ENCODE data around the gene VPREB3. TPM values are rescaled to one million over a fixed set of nuclear protein-coding genes. Genes with fewer than 3 reads are reported as not detected.

VPREB3 gene
- total RNA-seq, 1 experiment from 2014 or later: 2.4 TPM

DNA sequence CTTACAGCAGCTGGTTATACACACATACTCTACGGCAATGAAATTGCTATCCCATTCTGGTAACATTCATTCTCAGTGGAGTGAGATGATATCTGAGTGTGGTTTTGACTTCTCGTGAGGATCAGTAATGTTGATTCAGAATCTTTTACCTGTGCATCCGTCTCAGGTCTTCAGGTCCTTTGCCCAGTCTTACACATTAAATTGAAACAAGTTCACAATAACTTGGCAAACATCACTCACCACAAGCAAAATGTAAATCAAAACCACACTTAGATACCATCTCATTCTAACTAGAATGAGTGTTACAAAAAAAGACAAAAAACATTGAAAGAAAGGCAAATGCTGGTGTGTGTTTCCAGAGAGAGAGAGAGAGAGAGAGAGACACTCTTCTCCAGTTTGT lies 49.4 kb downstream of the VPREB3 start:
- Histone ChIP-seq H2AFZ (ENCODE audit: low read depth, low read length, poor library complexity, severe bottlenecking) (no peak overlapping the region), H3K4me1 (ENCODE audit: control insufficient read depth in 1 of 2, insufficient read depth in 2 of 2, low read length in 2 of 2) (no peaks in the 10 kb centered on the region), H3K79me2 (ENCODE audit: insufficient read depth, low read length) (peaks cover 50% of the 10 kb centered on the region), H3K9ac (ENCODE audit: low read length) (no peak overlapping the region), H4K20me1 (ENCODE audit: insufficient read depth) (0 out of 2 replicates have a peak, but pooled peaks cover 3% of the 10 kb centered on the region), H3K27ac (ENCODE audit: low read depth, low read length) (no peak overlapping the region), H3K27me3 (ENCODE audit: insufficient read depth, low read length) (no peaks in the 10 kb centered on the region), H3K4me3 (replicated peaks in 1 of 2; ENCODE audit: low read depth in 1 of 2, low read length in 2 of 2) (no peak overlapping the region), H3K9me2 (ENCODE audit: insufficient read depth) (no peaks in the 10 kb centered on the region), H3K36me3 (ENCODE audit: control insufficient read depth in 1 of 2, insufficient read depth in 2 of 2, low read length in 2 of 2) (peaks cover 48 to 51% of the 10 kb centered on the region in 2 experiments; a peak in 3 of 4 replicates), H3K4me2 (ENCODE audit: low read length) (no peak overlapping the region), H3K9me3 (ENCODE audit: control insufficient read depth in 1 of 2, insufficient read depth in 1 of 2, low read depth in 1 of 2, low read length in 2 of 2) (no peaks in the 10 kb centered on the region)
- intact Hi-C loops (cut with micrococcal nuclease): no loop called here
- ChIA-PET POLR2A (no interaction called here), CTCF (no interaction called here), RAD21 (ENCODE audit: low non-redundant PET in 1 of 2, low total read pairs in 2 of 2, uncharacterized antibody in 2 of 2, unreplicated experiment in 2 of 2) (no interaction called here)
- no peak for DNase-seq (ENCODE audit: low read depth, low spot score)
- TF ChIP-seq EZH2phosphoT487 (IDR thresholded peaks at IDR 0.05; ENCODE audit: borderline replicate concordance) (no peak), ZNF274 (IDR thresholded peaks at IDR 0.05; ENCODE audit: low read depth, low read length) (no peak), CBX3 (IDR thresholded peaks at IDR 0.05; ENCODE audit: low read depth) (no peak), EZH2 (IDR thresholded peaks at IDR 0.05) (no peak), ELF1 (IDR thresholded peaks at IDR 0.05; ENCODE audit: borderline replicate concordance, low read depth) (no peak)
- TF ChIP-seq, protein P1, sequence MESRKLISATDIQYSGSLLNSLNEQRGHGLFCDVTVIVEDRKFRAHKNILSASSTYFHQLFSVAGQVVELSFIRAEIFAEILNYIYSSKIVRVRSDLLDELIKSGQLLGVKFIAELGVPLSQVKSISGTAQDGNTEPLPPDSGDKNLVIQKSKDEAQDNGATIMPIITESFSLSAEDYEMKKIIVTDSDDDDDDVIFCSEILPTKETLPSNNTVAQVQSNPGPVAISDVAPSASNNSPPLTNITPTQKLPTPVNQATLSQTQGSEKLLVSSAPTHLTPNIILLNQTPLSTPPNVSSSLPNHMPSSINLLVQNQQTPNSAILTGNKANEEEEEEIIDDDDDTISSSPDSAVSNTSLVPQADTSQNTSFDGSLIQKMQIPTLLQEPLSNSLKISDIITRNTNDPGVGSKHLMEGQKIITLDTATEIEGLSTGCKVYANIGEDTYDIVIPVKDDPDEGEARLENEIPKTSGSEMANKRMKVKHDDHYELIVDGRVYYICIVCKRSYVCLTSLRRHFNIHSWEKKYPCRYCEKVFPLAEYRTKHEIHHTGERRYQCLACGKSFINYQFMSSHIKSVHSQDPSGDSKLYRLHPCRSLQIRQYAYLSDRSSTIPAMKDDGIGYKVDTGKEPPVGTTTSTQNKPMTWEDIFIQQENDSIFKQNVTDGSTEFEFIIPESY (IDR thresholded peaks at IDR 0.05; ENCODE audit: extremely low read depth, insufficient replicate concordance, low read length): no peak
- BruUV-seq (replicated peaks): no TSS peak
- no peak for ATAC-seq

DNA sequence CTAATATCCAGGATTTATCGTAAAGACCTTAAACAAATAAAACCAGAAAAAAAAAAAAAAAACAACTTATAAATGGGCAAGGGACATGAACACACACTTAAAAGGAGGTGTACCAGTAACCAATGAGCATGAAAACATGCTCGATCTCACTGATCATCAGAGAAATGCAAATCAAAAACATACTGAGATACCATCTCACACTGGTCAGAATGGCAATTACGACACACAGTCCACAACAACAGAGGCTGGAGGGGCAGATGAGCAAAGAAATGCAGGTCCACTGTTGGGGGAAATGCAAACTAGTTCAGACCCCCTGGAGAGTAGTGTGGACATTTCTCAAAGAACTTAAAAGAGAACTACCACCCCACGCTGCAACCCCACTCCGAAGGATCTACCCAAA lies 50.2 kb downstream of the VPREB3 start:
- BruUV-seq (replicated peaks): no TSS peak
- TF ChIP-seq CBX3 (IDR thresholded peaks at IDR 0.05; ENCODE audit: low read depth): no peak
- no peak for TF ChIP-seq ZFX (IDR thresholded peaks at IDR 0.05)
- TF ChIP-seq, protein P2, sequence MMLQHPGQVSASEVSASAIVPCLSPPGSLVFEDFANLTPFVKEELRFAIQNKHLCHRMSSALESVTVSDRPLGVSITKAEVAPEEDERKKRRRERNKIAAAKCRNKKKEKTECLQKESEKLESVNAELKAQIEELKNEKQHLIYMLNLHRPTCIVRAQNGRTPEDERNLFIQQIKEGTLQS (IDR thresholded peaks at IDR 0.05): no peak
- TF ChIP-seq ZNF274 (IDR thresholded peaks at IDR 0.05; ENCODE audit: low read depth, low read length): no peak
- TF ChIP-seq, protein P3, sequence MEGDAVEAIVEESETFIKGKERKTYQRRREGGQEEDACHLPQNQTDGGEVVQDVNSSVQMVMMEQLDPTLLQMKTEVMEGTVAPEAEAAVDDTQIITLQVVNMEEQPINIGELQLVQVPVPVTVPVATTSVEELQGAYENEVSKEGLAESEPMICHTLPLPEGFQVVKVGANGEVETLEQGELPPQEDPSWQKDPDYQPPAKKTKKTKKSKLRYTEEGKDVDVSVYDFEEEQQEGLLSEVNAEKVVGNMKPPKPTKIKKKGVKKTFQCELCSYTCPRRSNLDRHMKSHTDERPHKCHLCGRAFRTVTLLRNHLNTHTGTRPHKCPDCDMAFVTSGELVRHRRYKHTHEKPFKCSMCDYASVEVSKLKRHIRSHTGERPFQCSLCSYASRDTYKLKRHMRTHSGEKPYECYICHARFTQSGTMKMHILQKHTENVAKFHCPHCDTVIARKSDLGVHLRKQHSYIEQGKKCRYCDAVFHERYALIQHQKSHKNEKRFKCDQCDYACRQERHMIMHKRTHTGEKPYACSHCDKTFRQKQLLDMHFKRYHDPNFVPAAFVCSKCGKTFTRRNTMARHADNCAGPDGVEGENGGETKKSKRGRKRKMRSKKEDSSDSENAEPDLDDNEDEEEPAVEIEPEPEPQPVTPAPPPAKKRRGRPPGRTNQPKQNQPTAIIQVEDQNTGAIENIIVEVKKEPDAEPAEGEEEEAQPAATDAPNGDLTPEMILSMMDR (IDR thresholded peaks at IDR 0.05 in 2 of 3, conservative IDR thresholded peaks at IDR 0.05 in 1 of 3; ENCODE audit: borderline replicate concordance in 1 of 3, insufficient read depth in 1 of 3, low read depth in 2 of 3, low read length in 2 of 3): no peak
- TF ChIP-seq EZH2 (IDR thresholded peaks at IDR 0.05): no peak
- no peak for TF ChIP-seq JUND (IDR thresholded peaks at IDR 0.05)

More for the DNA sequence above, 50.2 kb downstream of the VPREB3 start:
- intact Hi-C loops (cut with micrococcal nuclease): no loop called here
- H4K20me1 ChIP-seq (ENCODE audit: insufficient read depth): 0 out of 2 replicates have a peak, but pooled peaks cover 3% of the 10 kb centered on the region
- H3K27me3 ChIP-seq (ENCODE audit: insufficient read depth, low read length): no peaks in the 10 kb centered on the region
- no peaks in the 10 kb centered on the region for H3K9me3 ChIP-seq (ENCODE audit: control insufficient read depth in 1 of 2, insufficient read depth in 1 of 2, low read depth in 1 of 2, low read length in 2 of 2)
- H3K4me2 ChIP-seq (ENCODE audit: low read length): no peak overlapping the region
- no peak for ATAC-seq
- peaks cover 50% of the 10 kb centered on the region for H3K79me2 ChIP-seq (ENCODE audit: insufficient read depth, low read length)
- no peak overlapping the region for H3K4me3 ChIP-seq (replicated peaks in 1 of 2; ENCODE audit: low read depth in 1 of 2, low read length in 2 of 2)
- POLR2A ChIA-PET: no interaction called here
- H3K9me2 ChIP-seq (ENCODE audit: insufficient read depth): no peaks in the 10 kb centered on the region
- peaks cover 41 to 47% of the 10 kb centered on the region in 2 experiments; a peak in 3 of 4 replicates for H3K36me3 ChIP-seq (ENCODE audit: control insufficient read depth in 1 of 2, insufficient read depth in 2 of 2, low read length in 2 of 2)
- no peak overlapping the region for H2AFZ ChIP-seq (ENCODE audit: low read depth, low read length, poor library complexity, severe bottlenecking)
- H3K27ac ChIP-seq (ENCODE audit: low read depth, low read length): no peak overlapping the region
- no peak for DNase-seq (ENCODE audit: low read depth, low spot score)
- CTCF ChIA-PET: no interaction called here
- H3K9ac ChIP-seq (ENCODE audit: low read length): no peak overlapping the region
- no peaks in the 10 kb centered on the region for H3K4me1 ChIP-seq (ENCODE audit: control insufficient read depth in 1 of 2, insufficient read depth in 2 of 2, low read length in 2 of 2)
- RAD21 ChIA-PET (ENCODE audit: low non-redundant PET in 1 of 2, low total read pairs in 2 of 2, uncharacterized antibody in 2 of 2, unreplicated experiment in 2 of 2): no interaction called here

Measured in HCT116 (cell line).